Neural progenitor cell (in vitro differentiated cells): ENCODE results near the gene NKAIN2. TPM values are rescaled to one million over a fixed set of nuclear protein-coding genes. Genes with fewer than 3 reads are reported as not detected.

Experiments
- DNase-seq: peaks from one replicate; pipeline ENCODE4 v3.0.0-alpha.2; 2016; ENCODE audit warnings: low spot score
- H2AFZ ChIP-seq: fragments of 200-600 bp; sonication (generic); replicated peaks from 2 replicates; pipeline ENCODE4 v1.6.1; 2016; ENCODE audit warnings: antibody characterized with exemption
- H3F3A ChIP-seq: fragments of 200-600 bp; sonication (generic); 2 replicates; pipeline ENCODE4 v1.6.1; 2016; ENCODE audit warnings: antibody characterized with exemption, low read depth
- H3K27ac ChIP-seq: fragments of 200-600 bp; sonication (generic); 2 replicates; pipeline ENCODE4 v1.5.1; 2016; ENCODE audit warnings: mild to moderate bottlenecking
- H3K27me3 ChIP-seq: fragments of 200-600 bp; sonication (generic); 2 replicates; pipeline ENCODE4 v1.6.1; 2016; ENCODE audit warnings: mild to moderate bottlenecking, moderate library complexity
- H3K36me3 ChIP-seq: fragments of 200-600 bp; sonication (generic); 2 replicates; pipeline ENCODE4 v1.5.1; 2016
- H3K4me1 ChIP-seq: fragments of 200-600 bp; sonication (generic); 2 replicates; pipeline ENCODE4 v1.6.1; 2016; ENCODE audit warnings: mixed run types
- H3K4me2 ChIP-seq: fragments of 200-600 bp; sonication (generic); 2 replicates; pipeline ENCODE4 v1.6.1; 2016
- H3K4me3 ChIP-seq: fragments of 200-600 bp; sonication (generic); 2 replicates; pipeline ENCODE4 v1.5.1; 2016
- H3K79me2 ChIP-seq: fragments of 200-600 bp; sonication (generic); 2 replicates; pipeline ENCODE4 v1.6.1; 2016; ENCODE audit warnings: low read depth
- H3K9ac ChIP-seq: fragments of 200-600 bp; sonication (generic); 2 replicates; pipeline ENCODE4 v1.6.1; 2016
- H3K9me3 ChIP-seq: fragments of 200-600 bp; sonication (generic); 2 replicates; pipeline ENCODE4 v1.5.1; 2016; ENCODE audit warnings: low read depth
- H4K20me1 ChIP-seq: fragments of 200-600 bp; sonication (generic); 2 replicates; pipeline ENCODE4 v1.6.1; 2016; ENCODE audit warnings: low read depth
- H3K27ac Mint-ChIP-seq: 3 replicates; pipeline ENCODE4 v1.8.0; 2021; ENCODE audit warnings: mixed read lengths
- H3K27me3 Mint-ChIP-seq: 2 replicates; pipeline ENCODE4 v1.8.0; 2022; ENCODE audit warnings: low read depth, mild to moderate bottlenecking, inconsistent platforms, moderate library complexity, mixed read lengths; ENCODE audit not compliant: insufficient read depth
- H3K36me3 Mint-ChIP-seq: 3 replicates; pipeline ENCODE4 v1.8.0; 2021; ENCODE audit warnings: mixed read lengths
- H3K4me1 Mint-ChIP-seq: 3 replicates; pipeline ENCODE4 v1.8.0; 2021; ENCODE audit warnings: mixed read lengths
- H3K4me3 Mint-ChIP-seq: 3 replicates; pipeline ENCODE4 v1.8.0; 2021; ENCODE audit warnings: mild to moderate bottlenecking, moderate library complexity, mixed read lengths
- H3K9me3 Mint-ChIP-seq: 3 replicates; pipeline ENCODE4 v1.8.0; 2020; ENCODE audit warnings: mixed read lengths
- CTCF ChIP-seq: fragments of 200-600 bp; sonication (generic); IDR thresholded peaks from 2 replicates; pipeline ENCODE4 v1.5.1; 2017; ENCODE audit warnings: antibody characterized with exemption, mild to moderate bottlenecking
- EZH2 ChIP-seq: fragments of 200-600 bp; sonication (generic); IDR thresholded peaks from 2 replicates; pipeline ENCODE4 v1.6.1; 2017; ENCODE audit warnings: antibody characterized with exemption, mild to moderate bottlenecking, moderate library complexity
- EZH2phosphoT487 ChIP-seq: fragments of 200-600 bp; sonication (generic); IDR thresholded peaks from 2 replicates; pipeline ENCODE4 v1.6.1; 2017; ENCODE audit warnings: antibody characterized with exemption
- total RNA-seq: library from RNA; depleted of rRNA; stranded (reverse); fragments of >200 nt; gene quantifications from 2 replicates; pipeline ENCODE4 v1.2.3, GENCODE V29; 2015; ENCODE audit warnings: low replicate concordance

Gene NKAIN2
- total RNA-seq, 1 donor from 2014 or later = 0.45 TPM

- H3K36me3 ChIP-seq = no peaks in the 10 kb centered on the region
- no peaks in the 10 kb centered on the region for H3K9me3 ChIP-seq
- no peaks in the 10 kb centered on the region for H4K20me1 ChIP-seq
- no peak overlapping the region for H2AFZ ChIP-seq
- Mint-ChIP-seq H3K36me3 (no peaks in the 10 kb centered on the region), H3K4me3 (no peak overlapping the region), H3K4me1 (no peaks in the 10 kb centered on the region), H3K27me3 (no peaks in the 10 kb centered on the region), H3K9me3 (no peaks in the 10 kb centered on the region), H3K27ac (no peak overlapping the region)
- H3K79me2 ChIP-seq = no peaks in the 10 kb centered on the region
- no peak overlapping the region for H3K9ac ChIP-seq
- DNase-seq = no peak
- H3F3A ChIP-seq = no peaks in the 10 kb centered on the region
- H3K4me1 ChIP-seq = no peaks in the 10 kb centered on the region
- H3K4me2 ChIP-seq = no peak overlapping the region
- no peak overlapping the region for H3K4me3 ChIP-seq
- H3K27me3 ChIP-seq = no peaks in the 10 kb centered on the region
- no peak for TF ChIP-seq CTCF
- TF ChIP-seq EZH2 = no peak
- TF ChIP-seq EZH2phosphoT487 = no peak
- no peak overlapping the region for H3K27ac ChIP-seq
Observed at GRCh38 chr6:124822204-124822613, 1018.5 kb downstream of the NKAIN2 start.

GRCh38 chr6:124822721-124823120, 1019.1 kb downstream of the NKAIN2 start:
- Histone ChIP-seq H3K36me3 (no peaks in the 10 kb centered on the region), H3K4me1 (no peaks in the 10 kb centered on the region), H4K20me1 (no peaks in the 10 kb centered on the region), H3K79me2 (no peaks in the 10 kb centered on the region), H3K27me3 (no peaks in the 10 kb centered on the region), H3K9me3 (no peaks in the 10 kb centered on the region), H3K27ac (no peak overlapping the region), H3K9ac (no peak overlapping the region), H3K4me3 (no peak overlapping the region), H3F3A (no peaks in the 10 kb centered on the region), H3K4me2 (no peak overlapping the region), H2AFZ (no peak overlapping the region)
- no peak overlapping the region for H3K4me3 Mint-ChIP-seq
- H3K27ac Mint-ChIP-seq = no peak overlapping the region
- H3K27me3 Mint-ChIP-seq = no peaks in the 10 kb centered on the region
- no peaks in the 10 kb centered on the region for H3K9me3 Mint-ChIP-seq
- no peaks in the 10 kb centered on the region for H3K36me3 Mint-ChIP-seq
- no peak for DNase-seq
- TF ChIP-seq EZH2phosphoT487 = no peak
- no peaks in the 10 kb centered on the region for H3K4me1 Mint-ChIP-seq

- TF ChIP-seq CTCF (no peak), EZH2 (no peak)
- H3K79me2 ChIP-seq = no peaks in the 10 kb centered on the region
- H3K27ac ChIP-seq = no peak overlapping the region
- no peaks in the 10 kb centered on the region for H4K20me1 ChIP-seq
- Mint-ChIP-seq H3K4me1 (no peaks in the 10 kb centered on the region), H3K36me3 (no peaks in the 10 kb centered on the region), H3K27ac (no peak overlapping the region), H3K9me3 (no peaks in the 10 kb centered on the region), H3K27me3 (no peaks in the 10 kb centered on the region), H3K4me3 (no peak overlapping the region)
- no peak overlapping the region for H2AFZ ChIP-seq
- no peaks in the 10 kb centered on the region for H3K27me3 ChIP-seq
- no peaks in the 10 kb centered on the region for H3K4me1 ChIP-seq
- H3K4me3 ChIP-seq = no peak overlapping the region
- H3K9ac ChIP-seq = no peak overlapping the region
- no peaks in the 10 kb centered on the region for H3K36me3 ChIP-seq
- H3K9me3 ChIP-seq = no peaks in the 10 kb centered on the region
- no peak overlapping the region for H3K4me2 ChIP-seq
- DNase-seq = no peak
- H3F3A ChIP-seq = no peaks in the 10 kb centered on the region
Observed at GRCh38 chr6:124823240-124824111, 1019.8 kb downstream of the NKAIN2 start.

- DNase-seq = no peak
- H3K27ac ChIP-seq = no peak overlapping the region
- H3K9me3 ChIP-seq = no peaks in the 10 kb centered on the region
- no peaks in the 10 kb centered on the region for H3K36me3 ChIP-seq
- Mint-ChIP-seq H3K27ac (no peak overlapping the region), H3K9me3 (no peaks in the 10 kb centered on the region), H3K27me3 (no peaks in the 10 kb centered on the region), H3K36me3 (no peaks in the 10 kb centered on the region), H3K4me1 (no peaks in the 10 kb centered on the region), H3K4me3 (no peak overlapping the region)
- TF ChIP-seq EZH2 (no peak), EZH2phosphoT487 (no peak), CTCF (no peak)
- H2AFZ ChIP-seq = no peak overlapping the region
- H3F3A ChIP-seq = no peaks in the 10 kb centered on the region
- H3K79me2 ChIP-seq = no peaks in the 10 kb centered on the region
- no peaks in the 10 kb centered on the region for H3K4me1 ChIP-seq
- no peaks in the 10 kb centered on the region for H4K20me1 ChIP-seq
- H3K27me3 ChIP-seq = no peaks in the 10 kb centered on the region
- no peak overlapping the region for H3K4me2 ChIP-seq
- no peak overlapping the region for H3K9ac ChIP-seq
- no peak overlapping the region for H3K4me3 ChIP-seq
Observed at GRCh38 chr6:124825564-124825963, 1021.9 kb downstream of the NKAIN2 start.
